T-helper 2 cell (primary cell): Measurements from ENCODE around the gene RSBN1L.
"Not testable (repeated sequence)": the region's sequence is repeated elsewhere in the genome, so short reads cannot be mapped to it uniquely, and the experiment has no call there.

Experiments used
- DNase-seq, 5 experiments: peaks; one replicate each; pipeline versions ENCODE4 v3.0.0 to v3.0.0-alpha.2; 2012 to 2022

Gene RSBN1L

GRCh38 chr7:77771901-77772300, 75.6 kb downstream of the RSBN1L start:
- no peak for DNase-seq

- no peak for DNase-seq
Observed at GRCh38 chr7:77778535-77778934, 82.3 kb downstream of the RSBN1L start.

- DNase-seq = no peak
Observed at GRCh38 chr7:77782383-77782782, 86.1 kb downstream of the RSBN1L start.

- DNase-seq = no peak
Observed at GRCh38 chr7:77783111-77783510, 86.9 kb downstream of the RSBN1L start.

- no peak for DNase-seq
Observed at GRCh38 chr7:77783545-77783944, 87.3 kb downstream of the RSBN1L start.

GRCh38 chr7:77784426-77784825, 88.2 kb downstream of the RSBN1L start:
- DNase-seq = not testable (repeated sequence)

GRCh38 chr7:77786018-77786417, 89.8 kb downstream of the RSBN1L start:
- no peak for DNase-seq

GRCh38 chr7:77786741-77787140, 90.5 kb downstream of the RSBN1L start:
- DNase-seq = no peak

- DNase-seq = peak in 1 of 5 experiments; percentile 1
Observed at GRCh38 chr7:77788327-77788902, 92.2 kb downstream of the RSBN1L start.

GRCh38 chr7:77791336-77791735, 95.1 kb downstream of the RSBN1L start:
- no peak for DNase-seq

- DNase-seq = no peak
Observed at GRCh38 chr7:77791956-77792355, 95.7 kb downstream of the RSBN1L start.

GRCh38 chr7:77794000-77794399, 97.7 kb downstream of the RSBN1L start:
- DNase-seq = no peak

GRCh38 chr7:77796109-77796508, 99.8 kb downstream of the RSBN1L start:
- no peak for DNase-seq

GRCh38 chr7:77796960-77797359, 100.7 kb downstream of the RSBN1L start:
- no peak for DNase-seq

- DNase-seq = peak in 1 of 5 experiments; percentile 21
Observed at GRCh38 chr7:77797734-77798393, 101.6 kb downstream of the RSBN1L start.

- peak; percentile 86 to 100 (median 92) for DNase-seq
Observed at GRCh38 chr7:77798394-77799077, 102.3 kb downstream of the RSBN1L start, which contains the start of the genes PHTF2 and TMEM60. Gene PHTF2 (plus strand): TSS chr7:77798773. Gene TMEM60 (minus strand): TSS chr7:77798434. CDS start chr7:77794373, 4,061 bp downstream.

GRCh38 chr7:77799078-77799964, 103.1 kb downstream of the RSBN1L start:
- peak in 3 of 5 experiments; percentile 6 to 68 (median 13) for DNase-seq

- DNase-seq = peak in 1 of 5 experiments; percentile 33
Observed at GRCh38 chr7:77800158-77800557, 103.9 kb downstream of the RSBN1L start.

GRCh38 chr7:77800730-77801129, 104.5 kb downstream of the RSBN1L start:
- no peak for DNase-seq

- DNase-seq = peak in 2 of 5 experiments; percentile 19 to 81
Observed at GRCh38 chr7:77802557-77803405, 106.5 kb downstream of the RSBN1L start.

GRCh38 chr7:77806425-77806824, 110.2 kb downstream of the RSBN1L start:
- no peak for DNase-seq

- DNase-seq = no peak
Observed at GRCh38 chr7:77808517-77808916, 112.3 kb downstream of the RSBN1L start.
